Ishikawa (cell line): ENCODE results near the gene XAF1.

Experiments
- CEBPB ChIP-seq: IDR thresholded peaks from 2 replicates; pipeline ENCODE4 v1.6.1; 2012
- CREB1 ChIP-seq: IDR thresholded peaks from 2 replicates; pipeline ENCODE4 v1.6.1; 2012; ENCODE audit warnings: low read depth
- EGR1 ChIP-seq: IDR thresholded peaks from 2 replicates; pipeline ENCODE4 v1.6.1; 2012
- EP300 ChIP-seq: IDR thresholded peaks from 2 replicates; pipeline ENCODE4 v1.6.1; 2012; ENCODE audit warnings: borderline replicate concordance
- FOXM1 ChIP-seq: IDR thresholded peaks from 2 replicates; pipeline ENCODE4 v1.6.1; 2012; ENCODE audit warnings: low read depth, borderline replicate concordance
- NFIC ChIP-seq: IDR thresholded peaks from 2 replicates; pipeline ENCODE4 v1.6.1; 2012
- RAD21 ChIP-seq: IDR thresholded peaks from 2 replicates; pipeline ENCODE4 v1.6.1; 2012; ENCODE audit warnings: low read depth
- TAF1 ChIP-seq: IDR thresholded peaks from 2 replicates; pipeline ENCODE4 v1.6.1; 2012; ENCODE audit warnings: low read depth, mild to moderate bottlenecking
- TCF12 ChIP-seq: IDR thresholded peaks from 2 replicates; pipeline ENCODE4 v1.6.1; 2012; ENCODE audit warnings: low read depth
- TEAD4 ChIP-seq: IDR thresholded peaks from 2 replicates; pipeline ENCODE4 v1.6.1; 2012
- USF1 ChIP-seq: IDR thresholded peaks from 2 replicates; pipeline ENCODE4 v1.6.1; 2012
- YY1 ChIP-seq: IDR thresholded peaks from 2 replicates; pipeline ENCODE4 v1.6.1; 2012; ENCODE audit warnings: low read depth
- ZBTB7A ChIP-seq: IDR thresholded peaks from 2 replicates; pipeline ENCODE4 v1.6.1; 2012; ENCODE audit warnings: low read depth
- TF ChIP-seq, protein P1 (sequence below): IDR thresholded peaks from 2 replicates; pipeline ENCODE4 v1.6.1; 2012
- TF ChIP-seq, protein P2 (sequence below): IDR thresholded peaks from 2 replicates; pipeline ENCODE4 v1.6.1; 2012; ENCODE audit warnings: low read depth, mild to moderate bottlenecking

XAF1 gene

GRCh38 chr17:6796887-6797490 lies 41.1 kb downstream of the XAF1 start:
- no peak for TF ChIP-seq RAD21
- TF ChIP-seq EP300, result no peak
- TF ChIP-seq ZBTB7A, result no peak
- TF ChIP-seq TCF12, result no peak
- no peak for TF ChIP-seq CREB1
- TF ChIP-seq EGR1, result no peak
- no peak for TF ChIP-seq NFIC
- no peak for TF ChIP-seq CEBPB
- no peak for TF ChIP-seq YY1
- no peak for TF ChIP-seq USF1
- no peak for TF ChIP-seq TEAD4
- TF ChIP-seq, protein P1, sequence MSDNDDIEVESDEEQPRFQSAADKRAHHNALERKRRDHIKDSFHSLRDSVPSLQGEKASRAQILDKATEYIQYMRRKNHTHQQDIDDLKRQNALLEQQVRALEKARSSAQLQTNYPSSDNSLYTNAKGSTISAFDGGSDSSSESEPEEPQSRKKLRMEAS, result no peak
- TF ChIP-seq, protein P2, sequence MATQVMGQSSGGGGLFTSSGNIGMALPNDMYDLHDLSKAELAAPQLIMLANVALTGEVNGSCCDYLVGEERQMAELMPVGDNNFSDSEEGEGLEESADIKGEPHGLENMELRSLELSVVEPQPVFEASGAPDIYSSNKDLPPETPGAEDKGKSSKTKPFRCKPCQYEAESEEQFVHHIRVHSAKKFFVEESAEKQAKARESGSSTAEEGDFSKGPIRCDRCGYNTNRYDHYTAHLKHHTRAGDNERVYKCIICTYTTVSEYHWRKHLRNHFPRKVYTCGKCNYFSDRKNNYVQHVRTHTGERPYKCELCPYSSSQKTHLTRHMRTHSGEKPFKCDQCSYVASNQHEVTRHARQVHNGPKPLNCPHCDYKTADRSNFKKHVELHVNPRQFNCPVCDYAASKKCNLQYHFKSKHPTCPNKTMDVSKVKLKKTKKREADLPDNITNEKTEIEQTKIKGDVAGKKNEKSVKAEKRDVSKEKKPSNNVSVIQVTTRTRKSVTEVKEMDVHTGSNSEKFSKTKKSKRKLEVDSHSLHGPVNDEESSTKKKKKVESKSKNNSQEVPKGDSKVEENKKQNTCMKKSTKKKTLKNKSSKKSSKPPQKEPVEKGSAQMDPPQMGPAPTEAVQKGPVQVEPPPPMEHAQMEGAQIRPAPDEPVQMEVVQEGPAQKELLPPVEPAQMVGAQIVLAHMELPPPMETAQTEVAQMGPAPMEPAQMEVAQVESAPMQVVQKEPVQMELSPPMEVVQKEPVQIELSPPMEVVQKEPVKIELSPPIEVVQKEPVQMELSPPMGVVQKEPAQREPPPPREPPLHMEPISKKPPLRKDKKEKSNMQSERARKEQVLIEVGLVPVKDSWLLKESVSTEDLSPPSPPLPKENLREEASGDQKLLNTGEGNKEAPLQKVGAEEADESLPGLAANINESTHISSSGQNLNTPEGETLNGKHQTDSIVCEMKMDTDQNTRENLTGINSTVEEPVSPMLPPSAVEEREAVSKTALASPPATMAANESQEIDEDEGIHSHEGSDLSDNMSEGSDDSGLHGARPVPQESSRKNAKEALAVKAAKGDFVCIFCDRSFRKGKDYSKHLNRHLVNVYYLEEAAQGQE, result no peak
- no peak for TF ChIP-seq TAF1
- no peak for TF ChIP-seq FOXM1

DNA sequence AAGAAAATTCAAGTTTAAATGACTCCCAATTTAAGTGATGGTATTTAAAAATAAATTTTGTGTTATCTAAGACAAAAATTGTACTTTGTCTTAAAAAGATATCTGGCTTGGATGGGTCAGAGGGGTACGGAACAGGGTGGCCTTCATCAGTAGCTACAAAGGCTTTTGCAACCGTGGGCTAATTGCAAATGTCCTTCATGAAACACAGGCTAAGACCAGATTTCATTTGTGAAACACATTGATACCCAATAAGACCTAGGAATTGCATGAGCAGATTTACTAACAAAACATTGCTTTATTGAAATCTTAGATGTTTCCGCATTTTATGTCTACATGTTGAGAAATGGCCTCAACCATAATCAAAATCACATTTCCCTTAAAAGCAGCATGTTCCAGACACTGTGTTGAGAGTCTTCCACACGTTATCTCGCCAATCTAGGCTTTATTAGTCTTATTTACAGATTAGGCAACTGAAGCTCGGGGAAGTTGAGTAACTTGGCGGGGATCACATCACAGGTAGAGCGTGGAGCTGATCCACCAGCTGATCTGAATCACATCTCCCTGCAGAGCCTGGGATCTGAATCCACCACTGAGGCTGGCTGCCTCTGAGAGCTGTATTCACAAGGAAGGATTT lies 42.0 kb downstream of the XAF1 start:
- TF ChIP-seq TEAD4 (no peak), ZBTB7A (no peak), TAF1 (no peak), NFIC (no peak), TCF12 (no peak)
- TF ChIP-seq, protein P2, result no peak

DNA sequence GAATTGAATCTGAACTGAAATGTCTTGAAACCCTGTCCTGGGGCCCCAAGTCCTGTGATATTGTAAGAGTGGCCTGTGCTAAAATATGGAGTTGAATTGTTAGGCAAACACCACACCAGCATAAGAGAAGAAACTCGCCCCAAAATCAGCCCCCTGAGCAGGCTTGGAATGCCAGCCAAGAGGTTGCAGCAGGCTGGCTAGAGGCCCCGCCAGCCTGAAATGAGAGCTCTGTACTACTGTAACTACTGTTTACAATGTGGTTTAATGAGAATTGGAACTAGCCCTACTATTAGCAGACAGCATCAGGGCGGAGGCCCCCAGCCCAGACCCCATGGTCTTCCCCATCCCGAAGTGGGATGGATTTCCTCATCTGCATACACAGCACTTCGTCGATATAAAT lies 43.9 kb downstream of the XAF1 start:
- TF ChIP-seq TAF1, result no peak

GRCh38 chr17:6800422-6801027 lies 44.7 kb downstream of the XAF1 start:
- TF ChIP-seq EP300 (no peak), TAF1 (no peak), USF1 (no peak), EGR1 (no peak), CREB1 (no peak)

DNA sequence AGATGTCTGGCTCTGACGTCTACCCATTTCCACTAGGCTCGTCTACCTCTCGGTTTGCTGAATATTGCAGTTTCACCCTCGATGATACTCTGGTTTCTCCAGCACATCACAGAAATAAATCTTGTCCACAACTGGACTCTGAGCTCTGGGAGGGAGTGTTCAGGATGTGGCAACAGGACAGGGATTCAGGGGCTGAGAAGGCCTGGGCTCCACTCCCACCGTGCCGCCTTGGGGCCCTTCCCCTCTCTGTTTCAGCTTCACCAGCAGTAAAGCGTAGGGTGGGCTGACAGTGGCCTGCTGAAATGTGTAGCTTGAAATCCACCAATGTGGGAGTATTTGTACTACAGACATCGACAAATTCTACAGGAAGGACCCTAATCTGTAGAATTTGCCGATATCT lies 55.7 kb downstream of the XAF1 start:
- TF ChIP-seq, protein P1, result no peak

DNA sequence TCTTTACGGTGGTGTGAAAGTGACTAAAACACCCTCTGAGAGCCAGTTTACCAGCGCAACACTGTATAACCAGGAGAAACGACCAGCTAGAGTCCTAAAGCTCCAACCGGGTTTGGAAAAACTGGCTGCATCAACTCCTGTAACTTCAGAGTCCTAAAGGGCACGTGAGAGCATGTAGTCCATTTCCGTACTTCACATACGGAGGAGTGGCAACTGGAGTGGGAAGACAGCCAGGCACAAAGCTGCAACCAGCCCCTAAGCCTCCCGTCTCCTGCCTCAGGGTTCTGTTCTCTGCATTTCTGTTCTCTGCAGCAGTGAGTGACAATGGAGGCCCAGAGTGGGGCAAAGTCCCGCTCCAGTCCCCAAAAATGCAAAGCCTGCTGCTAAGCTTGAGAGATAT lies 56.4 kb downstream of the XAF1 start:
- TF ChIP-seq TAF1 (no peak), USF1 (no peak), RAD21 (no peak), ZBTB7A (no peak), YY1 (no peak), NFIC (no peak), TEAD4 (no peak), TCF12 (no peak), FOXM1 (no peak)
